GM12891 (cell line): Measurements from ENCODE around the gene MRPL21.

Experiments used
- POLR2A ChIP-seq: IDR thresholded peaks from 2 replicates; pipeline ENCODE4 v1.6.1; 2011; ENCODE audit warnings: low read depth, low read length, control low read depth
- POLR2AphosphoS5 ChIP-seq: IDR thresholded peaks from 2 replicates; pipeline ENCODE4 v1.6.1; 2011; ENCODE audit warnings: low read depth, low read length, control low read depth

GRCh38 chr11:68896171-68896959, 7.3 kb downstream of the MRPL21 start:
- no peak for TF ChIP-seq POLR2AphosphoS5
- TF ChIP-seq POLR2A: no peak
